Right cardiac atrium (tissue), 5 donors: ENCODE results near the gene CDK14. TPM values are rescaled to one million over a fixed set of nuclear protein-coding genes. Genes with fewer than 3 reads are reported as not detected.
A peak's percentile ranks its signal among the peaks of the same experiment; 100 is the strongest.

Source experiments
- ATAC-seq, 2 donors: fragments of 200-7000 bp; cut with Tn5 transposase; one replicate each; pipeline versions ENCODE4 v1.8.0 to v1.9.1; 2020; ENCODE audit warnings: moderate library complexity in 2 of 2, mild to moderate bottlenecking in 1 of 2
- DNase-seq, 3 donors: peaks; one replicate each; pipeline ENCODE4 v3.0.0-alpha.2; 2020
- H3K27ac ChIP-seq: one replicate; pipeline ENCODE4 v1.5.1; 2013; ENCODE audit warnings: mild to moderate bottlenecking, low read length, control low read depth, moderate library complexity
- H3K27me3 ChIP-seq: one replicate; pipeline ENCODE4 v1.6.1; 2013; ENCODE audit not compliant: control insufficient read depth, insufficient read depth
- H3K4me1 ChIP-seq: one replicate; pipeline ENCODE4 v1.6.1; 2013; ENCODE audit warnings: low read length; ENCODE audit not compliant: control insufficient read depth, insufficient read depth
- H3K4me3 ChIP-seq: one replicate; pipeline ENCODE4 v1.5.1; 2013; ENCODE audit warnings: low read length, control low read depth
- H3K9me3 ChIP-seq: one replicate; pipeline ENCODE4 v1.6.1; 2013; ENCODE audit warnings: low read length; ENCODE audit not compliant: control insufficient read depth
- WGBS: extraction: QIAGEN DNeasy Blood & Tissue Kit; methylation state at CpG from one replicate; pipeline ENCODE4 v1.1.7; 2013; 5-methylcytosine and 5-hydroxymethylcytosine counted together
- intact Hi-C, 4 donors: fragments of 100-400 bp; cut with DNase I; formaldehyde crosslinking; loops; one replicate each; pipeline versions ENCODE4 v1.11.0 to v1.14.0; 2022 to 2023
- polyA plus RNA-seq: library from polyadenylated mRNA; stranded (reverse); fragments of 200-250 nt; gene quantifications from one replicate; pipeline ENCODE4 v1.2.3, GENCODE V29; 2013
- total RNA-seq, 4 donors: library from RNA; stranded (reverse); fragmentation: NEBNext Ultra II Directional; extraction: Animal tissue kit (Norgen Biotek cat#: 25700); gene quantifications; one replicate each; pipeline ENCODE4 v1.2.1, GENCODE V29; 2021
- donor health status: healthy with polysubstance abuse.
- donor health status: DM: no; HTN: yes; CAD: no.
- donor health status: DM: no; HTN: no; CAD: no.
- donor health status: DM: no; HTN: yes; CAD: no; lungs with severe emphysema.
- donor health status: DM: yes; HTN: yes; CAD: no.

The CDK14 gene
- total and polyA plus RNA-seq, 5 donors = 10.7 to 93.1 (median 59.6) TPM

GRCh38 chr7:90842430-90842788 lies 246.3 kb downstream of the CDK14 start:
- no peak overlapping the region for H3K4me3 ChIP-seq
- no peaks in the 10 kb centered on the region for H3K27me3 ChIP-seq
- H3K9me3 ChIP-seq = peaks cover 1% of the 10 kb centered on the region
- ATAC-seq (no peak), DNase-seq (no peak)
- WGBS = 78% methylated on average over 4 of the region's 4 CpGs
- peaks cover 5% of the 10 kb centered on the region for H3K4me1 ChIP-seq
- no peak overlapping the region for H3K27ac ChIP-seq
- intact Hi-C loops = no loop called here

- Histone ChIP-seq H3K27me3 (no peaks in the 10 kb centered on the region), H3K4me3 (no peak overlapping the region), H3K4me1 (peaks cover 5% of the 10 kb centered on the region), H3K27ac (no peak overlapping the region), H3K9me3 (peaks cover 1% of the 10 kb centered on the region)
- DNase-seq (no peak), ATAC-seq (peak in 1 of 2 donors; percentile 27)
- intact Hi-C loops = no loop called here
Measured at GRCh38 chr7:90843472-90843871, 247.4 kb downstream of the CDK14 start.

GRCh38 chr7:90844421-90844820 lies 248.3 kb downstream of the CDK14 start:
- peaks cover 5% of the 10 kb centered on the region for H3K4me1 ChIP-seq
- H3K27me3 ChIP-seq = no peaks in the 10 kb centered on the region
- ATAC-seq (no peak), DNase-seq (no peak)
- intact Hi-C loops = no loop called here
- 61% methylated on average over 1 of the region's 1 CpG for WGBS
- no peak overlapping the region for H3K4me3 ChIP-seq
- H3K27ac ChIP-seq = no peak overlapping the region
- H3K9me3 ChIP-seq = no peaks in the 10 kb centered on the region

- intact Hi-C loops = no loop called here
- peak; percentile 79 to 84 for ATAC-seq
- Histone ChIP-seq H3K27ac (no peak overlapping the region), H3K4me3 (no peak overlapping the region), H3K9me3 (no peaks in the 10 kb centered on the region), H3K27me3 (no peaks in the 10 kb centered on the region), H3K4me1 (peaks cover 5% of the 10 kb centered on the region)
- no peak for DNase-seq
Measured at GRCh38 chr7:90846192-90846591, 250.1 kb downstream of the CDK14 start.

- H3K9me3 ChIP-seq = no peaks in the 10 kb centered on the region
- ATAC-seq = no peak
- intact Hi-C loops = loop anchor here in 1 of 4 donors (10.0 kb wide), 1 partner anchor 185 kb away; no protein-coding TSS in a partner anchor
Measured at GRCh38 chr7:90850066-90850465, 253.9 kb downstream of the CDK14 start.

GRCh38 chr7:90850471-90850870 lies 254.3 kb downstream of the CDK14 start:
- intact Hi-C loops = loop anchor here in 1 of 4 donors (10.0 kb wide), 1 partner anchor 184 kb away; no protein-coding TSS in a partner anchor
- peaks cover 3% of the 10 kb centered on the region for H3K4me1 ChIP-seq
- no peaks in the 10 kb centered on the region for H3K9me3 ChIP-seq
- H3K4me3 ChIP-seq = no peak overlapping the region
- H3K27ac ChIP-seq = no peak overlapping the region
- DNase-seq (no peak), ATAC-seq (no peak)
- 73% methylated on average over 2 of the region's 2 CpGs for WGBS
- H3K27me3 ChIP-seq = no peaks in the 10 kb centered on the region

More at GRCh38 chr7:90850066-90850465, 253.9 kb downstream of the CDK14 start:
- H3K27me3 ChIP-seq = no peaks in the 10 kb centered on the region
- H3K4me1 ChIP-seq = peaks cover 3% of the 10 kb centered on the region
- no peak for DNase-seq
- 87% methylated on average over 1 of the region's 1 CpG for WGBS
- H3K4me3 ChIP-seq = no peak overlapping the region
- H3K27ac ChIP-seq = no peak overlapping the region

GRCh38 chr7:90853205-90853604 lies 257.1 kb downstream of the CDK14 start:
- DNase-seq = no peak
- no peak for ATAC-seq
- Histone ChIP-seq H3K9me3 (no peaks in the 10 kb centered on the region), H3K27me3 (no peaks in the 10 kb centered on the region), H3K4me3 (no peak overlapping the region), H3K4me1 (no peaks in the 10 kb centered on the region), H3K27ac (no peak overlapping the region)
- WGBS = 92% methylated on average over 2 of the region's 2 CpGs
- intact Hi-C loops = loop anchor here in 1 of 4 donors (10.0 kb wide), 1 partner anchor 182 kb away; no protein-coding TSS in a partner anchor

- ATAC-seq (no peak), DNase-seq (no peak)
- Histone ChIP-seq H3K27me3 (no peaks in the 10 kb centered on the region), H3K9me3 (no peaks in the 10 kb centered on the region), H3K4me3 (no peak overlapping the region), H3K4me1 (no peaks in the 10 kb centered on the region), H3K27ac (no peak overlapping the region)
- intact Hi-C loops = loop anchor here in 1 of 4 donors (10.0 kb wide), 1 partner anchor 178 kb away; no protein-coding TSS in a partner anchor
- WGBS = 92% methylated on average over 6 of the region's 6 CpGs
Measured at GRCh38 chr7:90856351-90857070, 260.4 kb downstream of the CDK14 start.

- 42% methylated on average over 2 of the region's 2 CpGs for WGBS
- DNase-seq = peak; percentile 21 to 56 (median 43)
Measured at GRCh38 chr7:90857603-90858002, 261.5 kb downstream of the CDK14 start.

GRCh38 chr7:90858546-90858945 lies 262.4 kb downstream of the CDK14 start:
- H3K4me1 ChIP-seq = no peaks in the 10 kb centered on the region
- no peak overlapping the region for H3K4me3 ChIP-seq
- H3K27ac ChIP-seq = no peak overlapping the region
- WGBS = 81% methylated on average over 2 of the region's 2 CpGs
- H3K27me3 ChIP-seq = no peaks in the 10 kb centered on the region
- H3K9me3 ChIP-seq = no peaks in the 10 kb centered on the region
- intact Hi-C loops = loop anchor here in 1 of 4 donors (10.0 kb wide), 1 partner anchor 176 kb away; no protein-coding TSS in a partner anchor
- ATAC-seq (no peak), DNase-seq (no peak)

More at GRCh38 chr7:90857603-90858002, 261.5 kb downstream of the CDK14 start:
- H3K9me3 ChIP-seq = no peaks in the 10 kb centered on the region
- H3K4me1 ChIP-seq = no peaks in the 10 kb centered on the region
- ATAC-seq = peak; percentile 87 to 94
- H3K27me3 ChIP-seq = no peaks in the 10 kb centered on the region
- no peak overlapping the region for H3K4me3 ChIP-seq
- intact Hi-C loops = loop anchor here in 1 of 4 donors (10.0 kb wide), 1 partner anchor 177 kb away; no protein-coding TSS in a partner anchor
- no peak overlapping the region for H3K27ac ChIP-seq

GRCh38 chr7:90859521-90859920 lies 263.4 kb downstream of the CDK14 start:
- Histone ChIP-seq H3K27me3 (no peaks in the 10 kb centered on the region), H3K9me3 (no peaks in the 10 kb centered on the region), H3K27ac (no peak overlapping the region), H3K4me1 (no peaks in the 10 kb centered on the region), H3K4me3 (no peak overlapping the region)
- no peak for ATAC-seq
- intact Hi-C loops = loop anchor here in 1 of 4 donors (10.0 kb wide), 1 partner anchor 175 kb away; no protein-coding TSS in a partner anchor
- DNase-seq = no peak
